Stimulated activated naive CD8-positive, alpha-beta T cell treated with anti-CD3 and anti-CD28 coated beads, Interleukin-15, Interleukin-2, amounts not matched to agents 100 ng/mL and 50 ng/mL, for 24 hours (primary cell): ENCODE data around the gene DNTTIP2.
"Not testable (repeated sequence)": the region's sequence is repeated elsewhere in the genome, so short reads cannot be mapped to it uniquely, and the experiment has no call there.

Source experiments
- H3K27ac Mint-ChIP-seq: one replicate; pipeline ENCODE4 v1.8.0; 2021; ENCODE audit warnings: mild to moderate bottlenecking, mixed read lengths
- H3K27me3 Mint-ChIP-seq: one replicate; pipeline ENCODE4 v1.8.0; 2021; ENCODE audit warnings: mixed read lengths
- H3K36me3 Mint-ChIP-seq: one replicate; pipeline ENCODE4 v1.8.0; 2021; ENCODE audit warnings: low read depth, mixed read lengths
- H3K4me1 Mint-ChIP-seq: one replicate; pipeline ENCODE4 v1.8.0; 2021; ENCODE audit warnings: low read depth, mixed read lengths
- H3K4me3 Mint-ChIP-seq: one replicate; pipeline ENCODE4 v1.8.0; 2021; ENCODE audit warnings: mild to moderate bottlenecking, mixed read lengths
- H3K9me3 Mint-ChIP-seq: one replicate; pipeline ENCODE4 v1.8.0; 2021; ENCODE audit warnings: mixed read lengths

The DNTTIP2 gene

DNA sequence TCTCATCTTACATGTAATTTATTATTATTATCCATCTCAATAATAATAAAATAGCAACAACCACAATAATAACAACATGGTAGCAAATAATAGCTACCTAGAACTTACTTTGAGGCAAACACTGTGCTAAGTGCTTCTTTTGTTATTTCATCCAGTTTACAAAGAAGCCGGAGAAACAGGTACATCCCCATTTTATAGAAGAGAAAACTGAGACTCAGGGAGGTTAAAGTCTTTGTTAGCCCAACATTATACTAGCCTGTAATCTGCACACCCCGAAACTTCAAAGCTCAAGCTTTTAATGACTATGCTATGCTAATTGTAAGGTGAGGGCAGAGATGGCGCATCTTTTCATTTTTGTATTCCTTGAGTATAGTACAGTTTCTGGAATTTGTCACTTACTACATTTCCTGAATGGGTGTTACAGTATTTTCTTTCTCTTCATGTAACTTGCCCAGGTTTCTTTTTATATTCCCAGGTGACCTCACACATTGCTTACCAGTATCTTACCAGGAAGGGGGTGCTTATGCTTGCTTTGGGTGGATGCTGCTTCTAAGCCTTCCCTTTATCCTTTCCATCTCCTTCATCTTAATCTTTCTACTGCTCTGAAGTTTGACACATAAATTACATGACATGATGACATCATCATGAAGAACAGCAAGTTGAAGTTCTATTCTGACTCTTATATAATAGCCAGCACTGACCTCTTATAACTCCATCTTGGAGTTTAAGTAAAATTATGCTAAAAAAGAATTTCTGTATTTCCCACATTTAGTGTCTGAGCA is 21.9 kb upstream of the DNTTIP2 start:
- Mint-ChIP-seq H3K27ac (no peak overlapping the region), H3K4me1 (peaks cover 19% of the 10 kb centered on the region), H3K9me3 (no peaks in the 10 kb centered on the region), H3K27me3 (no peaks in the 10 kb centered on the region), H3K36me3 (peaks cover 30% of the 10 kb centered on the region), H3K4me3 (no peak overlapping the region)

GRCh38 chr1:93899543-93900207 is 20.7 kb upstream of the DNTTIP2 start:
- no peak overlapping the region for H3K4me3 Mint-ChIP-seq
- H3K36me3 Mint-ChIP-seq, result peaks cover 34% of the 10 kb centered on the region
- H3K27ac Mint-ChIP-seq, result peak overlapping the region; percentile 21
- no peaks in the 10 kb centered on the region for H3K9me3 Mint-ChIP-seq
- peaks cover 11% of the 10 kb centered on the region for H3K4me1 Mint-ChIP-seq
- H3K27me3 Mint-ChIP-seq, result no peaks in the 10 kb centered on the region

GRCh38 chr1:93888900-93889299 is 9.9 kb upstream of the DNTTIP2 start:
- H3K4me3 Mint-ChIP-seq, result no peak overlapping the region
- H3K36me3 Mint-ChIP-seq, result peaks cover 11% of the 10 kb centered on the region

GRCh38 chr1:93882269-93882668 is 3.3 kb upstream of the DNTTIP2 start:
- no peaks in the 10 kb centered on the region for H3K9me3 Mint-ChIP-seq
- H3K27ac Mint-ChIP-seq, result no peak overlapping the region
- peaks cover 24% of the 10 kb centered on the region for H3K4me1 Mint-ChIP-seq
- peaks cover 21% of the 10 kb centered on the region for H3K36me3 Mint-ChIP-seq
- H3K4me3 Mint-ChIP-seq, result no peak overlapping the region
- no peaks in the 10 kb centered on the region for H3K27me3 Mint-ChIP-seq

More at GRCh38 chr1:93888900-93889299, 9.9 kb upstream of the DNTTIP2 start:
- H3K4me1 Mint-ChIP-seq, result no peaks in the 10 kb centered on the region
- no peak overlapping the region for H3K27ac Mint-ChIP-seq
- no peaks in the 10 kb centered on the region for H3K27me3 Mint-ChIP-seq
- no peaks in the 10 kb centered on the region for H3K9me3 Mint-ChIP-seq

- no peaks in the 10 kb centered on the region for H3K27me3 Mint-ChIP-seq
- H3K4me3 Mint-ChIP-seq, result no peak overlapping the region
- H3K4me1 Mint-ChIP-seq, result peaks cover 37% of the 10 kb centered on the region
- H3K36me3 Mint-ChIP-seq, result peaks cover 34% of the 10 kb centered on the region
- no peak overlapping the region for H3K27ac Mint-ChIP-seq
- H3K9me3 Mint-ChIP-seq, result no peaks in the 10 kb centered on the region
Measured at GRCh38 chr1:93880731-93881130, 1.7 kb upstream of the DNTTIP2 start.

DNA sequence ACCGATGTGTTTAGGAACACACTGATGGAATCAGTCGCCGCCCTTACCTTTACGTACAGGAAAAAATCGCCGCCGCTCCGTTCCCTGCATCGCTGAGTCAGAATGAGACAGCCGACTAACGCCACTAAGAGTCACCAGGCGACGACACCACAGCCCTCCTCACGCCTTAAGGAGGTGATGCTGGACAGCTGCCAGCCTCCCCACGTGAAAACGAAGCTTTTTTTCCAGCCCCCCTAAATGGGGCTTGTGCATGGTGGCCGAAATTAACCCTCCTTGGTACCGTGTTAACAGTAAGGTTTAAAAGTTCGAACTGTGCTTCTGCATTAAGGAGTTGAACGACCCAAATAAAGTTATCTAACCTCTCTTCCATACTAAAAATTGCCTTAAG is 511 bp downstream of the DNTTIP2 start:
- Mint-ChIP-seq H3K36me3 (peaks cover 54% of the 10 kb centered on the region), H3K27ac (peak overlapping the region; percentile 98), H3K4me3 (peak overlapping the region; percentile 95), H3K9me3 (no peaks in the 10 kb centered on the region), H3K27me3 (no peaks in the 10 kb centered on the region), H3K4me1 (peaks cover 57% of the 10 kb centered on the region)

- H3K4me1 Mint-ChIP-seq, result peaks cover 54% of the 10 kb centered on the region
- H3K27me3 Mint-ChIP-seq, result no peaks in the 10 kb centered on the region
- no peaks in the 10 kb centered on the region for H3K9me3 Mint-ChIP-seq
- peak overlapping the region; percentile 95 for H3K4me3 Mint-ChIP-seq
- H3K36me3 Mint-ChIP-seq, result peaks cover 53% of the 10 kb centered on the region
- peak overlapping the region; percentile 98 for H3K27ac Mint-ChIP-seq
Measured at GRCh38 chr1:93877529-93877928, 1.5 kb downstream of the DNTTIP2 start.

- peaks cover 54% of the 10 kb centered on the region for H3K4me1 Mint-ChIP-seq
- H3K36me3 Mint-ChIP-seq, result peaks cover 65% of the 10 kb centered on the region
- H3K4me3 Mint-ChIP-seq, result peak overlapping the region; percentile 95
- no peaks in the 10 kb centered on the region for H3K27me3 Mint-ChIP-seq
- H3K27ac Mint-ChIP-seq, result peak overlapping the region; percentile 98
- no peaks in the 10 kb centered on the region for H3K9me3 Mint-ChIP-seq
Measured at GRCh38 chr1:93876244-93876643, 2.8 kb downstream of the DNTTIP2 start.

DNA sequence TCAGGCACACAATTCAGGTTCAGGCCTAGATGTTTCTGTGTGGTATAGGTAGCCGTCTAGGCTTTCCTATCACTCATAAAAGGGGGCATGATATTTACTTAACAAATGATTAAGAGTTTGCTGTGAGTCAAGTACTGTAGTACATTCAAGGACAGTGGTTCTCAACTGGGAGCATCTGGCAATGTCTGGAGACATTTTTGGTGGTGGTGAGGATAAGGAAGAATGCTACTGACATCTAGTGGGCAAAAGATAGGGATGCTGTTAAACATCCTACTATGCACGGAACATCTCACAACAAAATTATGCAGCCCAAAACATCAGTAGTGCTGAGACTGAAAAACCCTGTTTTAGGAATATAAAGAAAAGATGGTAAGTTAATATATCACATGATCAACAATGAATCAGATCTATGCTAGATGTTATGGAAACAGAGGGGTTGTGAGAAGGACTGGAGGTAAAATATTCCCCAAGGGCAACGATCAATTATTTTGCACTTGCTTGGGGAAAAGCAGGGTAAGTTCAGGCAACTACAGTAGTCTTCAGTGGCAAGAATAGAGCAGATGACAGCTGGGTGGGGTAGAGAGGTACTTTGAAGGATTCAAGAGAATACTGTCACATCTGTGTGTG is 4.9 kb downstream of the DNTTIP2 start:
- Mint-ChIP-seq H3K4me3 (no peak overlapping the region), H3K27me3 (no peaks in the 10 kb centered on the region), H3K9me3 (no peaks in the 10 kb centered on the region), H3K27ac (peak overlapping the region; percentile 16), H3K36me3 (peaks cover 86% of the 10 kb centered on the region), H3K4me1 (peaks cover 48% of the 10 kb centered on the region)

- Mint-ChIP-seq H3K4me3 (no peak overlapping the region), H3K36me3 (peaks cover 83% of the 10 kb centered on the region), H3K27me3 (no peaks in the 10 kb centered on the region), H3K27ac (no peak overlapping the region), H3K4me1 (peaks cover 23% of the 10 kb centered on the region), H3K9me3 (no peaks in the 10 kb centered on the region)
Measured at GRCh38 chr1:93871366-93871765, 7.6 kb downstream of the DNTTIP2 start.

- peaks cover 9% of the 10 kb centered on the region for H3K4me1 Mint-ChIP-seq
- H3K4me3 Mint-ChIP-seq, result no peak overlapping the region
- no peaks in the 10 kb centered on the region for H3K9me3 Mint-ChIP-seq
- H3K36me3 Mint-ChIP-seq, result peaks cover 69% of the 10 kb centered on the region
- no peak overlapping the region for H3K27ac Mint-ChIP-seq
- no peaks in the 10 kb centered on the region for H3K27me3 Mint-ChIP-seq
Measured at GRCh38 chr1:93869653-93870052, 9.4 kb downstream of the DNTTIP2 start.

DNA sequence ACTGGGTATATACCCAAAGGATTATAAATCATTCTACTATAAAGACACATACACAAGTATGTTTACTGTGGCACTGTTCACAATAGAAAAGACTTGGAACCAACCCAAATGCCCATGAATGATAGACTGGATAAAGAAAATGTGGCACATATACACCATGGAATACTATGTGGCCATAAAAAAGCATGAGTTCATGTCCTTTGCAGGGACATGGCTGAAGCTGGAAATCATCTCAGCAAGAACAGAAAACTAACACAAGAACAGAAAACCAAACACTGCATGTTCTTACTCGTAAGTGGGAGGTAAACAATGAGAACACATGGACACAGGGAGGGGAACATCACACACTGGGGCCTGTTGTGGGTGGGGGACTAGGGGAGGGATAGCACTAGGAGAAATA is 10.5 kb downstream of the DNTTIP2 start:
- not testable (repeated sequence) for H3K9me3 Mint-ChIP-seq, H3K27ac Mint-ChIP-seq, H3K4me1 Mint-ChIP-seq, H3K4me3 Mint-ChIP-seq, H3K27me3 Mint-ChIP-seq
- peaks cover 59% of the 10 kb centered on the region for H3K36me3 Mint-ChIP-seq

DNA sequence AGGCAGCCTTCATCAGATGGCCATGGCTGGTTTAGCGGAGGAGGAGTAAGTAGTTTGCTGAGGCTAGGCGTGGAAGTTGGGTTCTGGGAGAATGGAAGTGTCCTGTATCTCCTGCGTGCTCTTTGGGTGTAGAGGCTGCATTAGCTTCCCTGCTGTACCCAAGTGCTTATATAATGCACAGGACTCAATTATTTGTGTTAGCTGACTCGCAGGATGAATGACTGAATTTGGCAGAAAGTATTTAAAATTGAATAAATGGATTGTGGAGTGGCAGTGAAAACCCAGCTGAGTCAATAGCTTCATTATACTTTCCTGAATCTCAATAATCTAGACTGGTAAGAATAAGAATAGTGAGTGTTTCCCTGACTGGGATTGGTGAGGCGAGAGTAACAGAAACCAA is 13.8 kb downstream of the DNTTIP2 start:
- Mint-ChIP-seq H3K27me3 (no peaks in the 10 kb centered on the region), H3K4me3 (no peak overlapping the region), H3K9me3 (no peaks in the 10 kb centered on the region), H3K36me3 (peaks cover 33% of the 10 kb centered on the region), H3K27ac (no peak overlapping the region), H3K4me1 (no peaks in the 10 kb centered on the region)

- Mint-ChIP-seq H3K4me1 (no peaks in the 10 kb centered on the region), H3K4me3 (no peak overlapping the region), H3K27me3 (no peaks in the 10 kb centered on the region), H3K36me3 (peaks cover 22% of the 10 kb centered on the region), H3K27ac (no peak overlapping the region), H3K9me3 (no peaks in the 10 kb centered on the region)
Measured at GRCh38 chr1:93864175-93864574, 14.8 kb downstream of the DNTTIP2 start.

DNA sequence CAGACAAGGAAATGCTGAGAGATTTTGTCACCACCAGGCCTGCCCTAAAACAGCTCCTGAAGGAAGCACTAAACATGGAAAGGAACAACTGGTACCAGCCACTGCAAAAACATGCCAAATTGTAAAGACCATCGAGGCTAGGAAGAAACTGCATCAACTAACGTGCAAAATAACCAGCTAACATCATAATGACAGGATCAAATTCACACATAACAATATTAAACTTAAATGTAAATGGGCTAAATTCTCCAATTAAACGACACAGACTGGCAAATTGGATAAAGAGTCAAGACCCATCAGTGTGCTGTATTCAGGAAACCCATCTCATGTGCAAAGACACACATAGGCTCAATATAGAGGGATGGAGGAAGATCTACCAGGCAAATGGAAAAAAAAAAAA is 21.4 kb downstream of the DNTTIP2 start:
- H3K4me1 Mint-ChIP-seq, H3K27ac Mint-ChIP-seq, H3K36me3 Mint-ChIP-seq, H3K9me3 Mint-ChIP-seq, H3K4me3 Mint-ChIP-seq: not testable (repeated sequence)
- peaks cover 21% of the 10 kb centered on the region for H3K27me3 Mint-ChIP-seq
